ENCODE data around the gene RFX6.
"Not testable (repeated sequence)": the region's sequence is repeated elsewhere in the genome, so short reads cannot be mapped to it uniquely, and the experiment has no call there.

RFX6 gene

GRCh38 chr6:116876635-116877611 is at the start of gene RFX6:
RFX6 (plus strand) TSS chr6:116877242; CDS start chr6:116877276, 34 bp downstream.
- no peak within 1 kb of the TSS for H3K4me3 ChIP-seq (ENCODE audit: low read depth, low read length)

GRCh38 chr6:116827561-116828240 is 49.3 kb upstream of the RFX6 start:
- H3K4me3 ChIP-seq (ENCODE audit: low read depth, low read length): no peak overlapping the region
- TF ChIP-seq CTCF (IDR thresholded peaks at IDR 0.05; ENCODE audit: borderline replicate concordance, insufficient read depth, low read depth, low read length): no peak

More at GRCh38 chr6:116876635-116877611, at the start of gene RFX6:
- TF ChIP-seq CTCF (IDR thresholded peaks at IDR 0.05; ENCODE audit: borderline replicate concordance, insufficient read depth, low read depth, low read length): no peak

GRCh38 chr6:116828983-116829382 is 48.1 kb upstream of the RFX6 start, which contains the start of gene GPRC6A:
GPRC6A (minus strand) TSS chr6:116829083; CDS start chr6:116829013, 70 bp downstream.
- TF ChIP-seq CTCF (IDR thresholded peaks at IDR 0.05; ENCODE audit: borderline replicate concordance, insufficient read depth, low read depth, low read length): no peak
- no peak within 1 kb of the TSS for H3K4me3 ChIP-seq (ENCODE audit: low read depth, low read length)

- not testable (repeated sequence) for H3K4me3 ChIP-seq (ENCODE audit: low read depth, low read length)
These were observed 42.5 kb upstream of the RFX6 start for GRCh38 chr6:116834526-116834925.

GRCh38 chr6:116836606-116837342 is 40.3 kb upstream of the RFX6 start:
- H3K4me3 ChIP-seq (ENCODE audit: low read depth, low read length): no peak overlapping the region
- no peak for TF ChIP-seq CTCF (IDR thresholded peaks at IDR 0.05; ENCODE audit: borderline replicate concordance, insufficient read depth, low read depth, low read length)

- no peak overlapping the region for H3K4me3 ChIP-seq (ENCODE audit: low read depth, low read length)
- TF ChIP-seq CTCF (IDR thresholded peaks at IDR 0.05; ENCODE audit: borderline replicate concordance, insufficient read depth, low read depth, low read length): no peak
These were observed 37.0 kb upstream of the RFX6 start for GRCh38 chr6:116840091-116840490.

- TF ChIP-seq CTCF (IDR thresholded peaks at IDR 0.05; ENCODE audit: borderline replicate concordance, insufficient read depth, low read depth, low read length): no peak
- no peak overlapping the region for H3K4me3 ChIP-seq (ENCODE audit: low read depth, low read length)
These were observed 34.6 kb upstream of the RFX6 start for GRCh38 chr6:116842459-116842858.

Data from GM12875 (cell line).